Measurements from ENCODE around the gene DHRS1. TPM values are rescaled to one million over a fixed set of nuclear protein-coding genes. Genes with fewer than 3 reads are reported as not detected.

The DHRS1 gene
- total and polyA plus RNA-seq, 2 donors from 2014 or later: 32.7 to 56.7 TPM

DNA sequence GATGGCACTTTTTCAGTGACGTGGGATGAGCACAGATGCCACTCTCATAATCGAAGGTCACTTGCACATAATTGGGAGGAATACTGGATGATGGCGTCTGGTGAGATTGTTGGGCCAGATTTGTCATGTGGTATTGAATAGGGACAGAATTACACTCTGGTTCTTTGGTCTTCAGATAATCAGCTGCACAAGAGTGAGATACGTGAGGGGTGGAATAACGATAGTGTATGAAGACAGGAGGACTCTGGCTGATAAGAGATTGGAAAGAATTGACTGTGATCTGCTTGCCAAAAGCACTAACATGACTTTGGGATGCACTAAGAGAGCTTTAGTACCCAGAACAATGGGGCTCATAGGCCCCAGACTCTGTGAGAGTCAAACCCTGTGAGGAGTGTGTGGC, 21.2 kb downstream of the DHRS1 start:
- Histone ChIP-seq H3K4me1 (ENCODE audit: control insufficient read depth in 2 of 3, insufficient read depth in 2 of 3, low read depth in 1 of 3, low read length in 3 of 3) (peaks cover 0 to 3% (median 0%) of the 10 kb centered on the region in 3 donors), H3K4me3 (ENCODE audit: low read length in 3 of 3) (no peak overlapping the region), H3K27me3 (ENCODE audit: control insufficient read depth, insufficient read depth, low read length) (no peaks in the 10 kb centered on the region), H3K9ac (ENCODE audit: low read length in 3 of 3) (no peak overlapping the region), H3K9me3 (ENCODE audit: control insufficient read depth in 2 of 3, insufficient read depth in 1 of 3, low read length in 3 of 3) (no peaks in the 10 kb centered on the region), H3K36me3 (ENCODE audit: control insufficient read depth in 2 of 3, insufficient read depth in 3 of 3, low read length in 3 of 3) (no peaks in the 10 kb centered on the region), H3K27ac (ENCODE audit: low read depth in 2 of 2, low read length in 2 of 2) (no peak overlapping the region)
- intact Hi-C loops (cut with DNase I): no loop called here
- TF ChIP-seq CTCF (IDR thresholded peaks at IDR 0.05; ENCODE audit: borderline replicate concordance, extremely low read depth, insufficient read depth): no peak
- no peak for DNase-seq
- FAIRE-seq: no peak

DNA sequence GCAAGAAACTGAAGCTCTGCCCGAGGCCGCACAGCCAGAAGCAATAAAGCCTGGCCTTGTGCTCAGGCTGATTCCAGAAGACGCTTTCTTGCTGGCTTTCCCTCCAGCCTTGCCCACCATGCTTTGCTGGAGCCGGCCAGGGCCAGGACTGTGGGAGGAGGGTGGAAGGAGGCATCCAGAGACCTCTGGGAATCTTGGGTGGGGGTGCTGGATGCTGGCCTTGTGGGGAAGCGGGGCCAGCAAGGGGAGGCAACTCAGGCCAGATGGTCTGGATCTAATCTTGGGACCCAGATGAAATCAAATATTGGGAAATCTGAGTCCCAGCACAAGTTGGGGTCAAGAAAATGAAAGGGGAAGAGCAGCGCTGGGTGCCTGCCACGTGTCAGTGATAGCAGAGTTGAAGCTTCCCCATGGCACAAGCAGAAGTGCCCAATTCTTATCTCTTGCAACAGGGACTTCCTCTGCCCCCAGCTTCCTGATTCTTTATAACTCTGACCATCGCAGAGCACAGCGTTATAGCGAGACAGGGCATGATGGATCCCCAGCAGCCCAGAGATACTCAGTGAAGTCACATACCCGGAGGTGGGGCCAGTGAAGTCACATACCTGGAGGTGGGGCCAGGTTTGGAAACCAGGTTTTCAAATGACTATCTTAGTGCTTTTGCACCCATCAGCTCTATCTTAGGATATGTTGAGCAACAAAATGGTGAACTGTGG, 21.8 kb downstream of the DHRS1 start:
- FAIRE-seq (no peak), DNase-seq (no peak)
- H3K9me3 ChIP-seq (ENCODE audit: control insufficient read depth in 2 of 3, insufficient read depth in 1 of 3, low read length in 3 of 3): no peaks in the 10 kb centered on the region
- H3K9ac ChIP-seq (ENCODE audit: low read length in 3 of 3): no peak overlapping the region
- H3K4me1 ChIP-seq (ENCODE audit: control insufficient read depth in 2 of 3, insufficient read depth in 2 of 3, low read depth in 1 of 3, low read length in 3 of 3): peaks cover 0 to 3% (median 0%) of the 10 kb centered on the region in 3 donors
- H3K27me3 ChIP-seq (ENCODE audit: control insufficient read depth, insufficient read depth, low read length): no peaks in the 10 kb centered on the region
- intact Hi-C loops (cut with DNase I): no loop called here
- H3K36me3 ChIP-seq (ENCODE audit: control insufficient read depth in 2 of 3, insufficient read depth in 3 of 3, low read length in 3 of 3): no peaks in the 10 kb centered on the region
- no peak overlapping the region for H3K27ac ChIP-seq (ENCODE audit: low read depth in 2 of 2, low read length in 2 of 2)
- TF ChIP-seq CTCF (IDR thresholded peaks at IDR 0.05; ENCODE audit: borderline replicate concordance, extremely low read depth, insufficient read depth): no peak
- no peak overlapping the region for H3K4me3 ChIP-seq (ENCODE audit: low read length in 3 of 3)

- FAIRE-seq (no peak), DNase-seq (no peak)
- Histone ChIP-seq H3K4me3 (ENCODE audit: low read length in 3 of 3) (no peak overlapping the region), H3K36me3 (ENCODE audit: control insufficient read depth in 2 of 3, insufficient read depth in 3 of 3, low read length in 3 of 3) (no peaks in the 10 kb centered on the region), H3K27me3 (ENCODE audit: control insufficient read depth, insufficient read depth, low read length) (no peaks in the 10 kb centered on the region), H3K9me3 (ENCODE audit: control insufficient read depth in 2 of 3, insufficient read depth in 1 of 3, low read length in 3 of 3) (no peaks in the 10 kb centered on the region), H3K27ac (ENCODE audit: low read depth in 2 of 2, low read length in 2 of 2) (no peak overlapping the region), H3K9ac (ENCODE audit: low read length in 3 of 3) (no peak overlapping the region), H3K4me1 (ENCODE audit: control insufficient read depth in 2 of 3, insufficient read depth in 2 of 3, low read depth in 1 of 3, low read length in 3 of 3) (peaks cover 0 to 3% (median 0%) of the 10 kb centered on the region in 3 donors)
- intact Hi-C loops (cut with DNase I): no loop called here
- TF ChIP-seq CTCF (IDR thresholded peaks at IDR 0.05; ENCODE audit: borderline replicate concordance, extremely low read depth, insufficient read depth): no peak
Observed at GRCh38 chr14:24277071-24277470, 22.5 kb downstream of the DHRS1 start.

All from kidney (tissue), 14 donors.